Activated CD8-positive, alpha-beta memory T cell treated with anti-CD3 and anti-CD28 coated beads for 48 hours (primary cell): Measurements from ENCODE around the gene CLHC1.
"Not testable (repeated sequence)": the region's sequence is repeated elsewhere in the genome, so short reads cannot be mapped to it uniquely, and the experiment has no call there.

Experiments
- DNase-seq, 3 experiments: peaks; one replicate each; pipeline ENCODE4 v3.0.0-alpha.2; 2020; ENCODE audit warnings: low read depth in 2 of 3, low spot score in 2 of 3

Gene CLHC1

DNA sequence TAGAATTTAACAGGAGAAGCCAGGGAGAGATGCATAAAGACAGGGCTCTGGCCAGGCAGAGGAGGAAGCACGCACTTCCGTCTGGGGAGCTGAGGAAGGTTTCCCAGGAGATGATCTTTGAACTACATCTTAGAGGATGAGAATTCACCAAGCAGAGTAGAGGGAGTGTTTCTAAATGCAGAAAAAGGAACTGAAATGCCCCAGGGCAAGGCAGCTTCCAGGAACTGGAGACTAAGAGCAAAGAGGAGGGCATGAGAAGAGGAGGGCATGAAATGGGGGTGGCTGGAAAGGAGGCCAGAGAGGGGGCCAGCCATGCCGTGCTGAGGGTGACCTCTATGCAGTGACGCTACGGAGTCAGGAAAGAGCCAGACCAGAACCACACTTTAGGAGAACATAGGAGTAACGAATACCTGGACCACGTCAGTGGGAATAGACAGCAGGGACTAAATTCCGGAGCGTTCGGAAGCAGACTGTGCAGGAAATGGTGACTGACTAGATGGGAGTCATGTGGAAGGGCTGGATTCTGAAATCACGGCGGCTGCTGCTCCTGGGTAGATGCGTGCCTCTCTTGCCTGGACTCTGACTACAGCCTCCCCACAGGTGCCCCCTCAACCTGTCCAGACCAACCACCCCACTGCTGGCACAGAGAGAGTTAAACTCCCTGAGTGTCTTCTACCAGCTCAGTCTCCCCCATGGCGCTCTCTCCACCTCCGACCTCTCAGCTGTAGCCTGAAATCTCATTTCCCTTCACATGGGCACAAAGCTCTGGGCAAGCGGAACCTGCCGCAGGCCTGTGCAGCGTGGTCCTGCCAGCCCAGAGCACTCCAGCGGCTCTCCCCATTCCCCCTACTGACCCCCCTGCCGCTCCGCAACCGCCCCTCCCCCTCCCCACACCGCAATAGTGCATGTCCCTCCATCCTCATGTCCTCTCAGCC lies 94.8 kb downstream of the CLHC1 start:
- DNase-seq = no peak

- DNase-seq = no peak
Observed at GRCh38 chr2:55136138-55136541, 96.0 kb downstream of the CLHC1 start.

DNA sequence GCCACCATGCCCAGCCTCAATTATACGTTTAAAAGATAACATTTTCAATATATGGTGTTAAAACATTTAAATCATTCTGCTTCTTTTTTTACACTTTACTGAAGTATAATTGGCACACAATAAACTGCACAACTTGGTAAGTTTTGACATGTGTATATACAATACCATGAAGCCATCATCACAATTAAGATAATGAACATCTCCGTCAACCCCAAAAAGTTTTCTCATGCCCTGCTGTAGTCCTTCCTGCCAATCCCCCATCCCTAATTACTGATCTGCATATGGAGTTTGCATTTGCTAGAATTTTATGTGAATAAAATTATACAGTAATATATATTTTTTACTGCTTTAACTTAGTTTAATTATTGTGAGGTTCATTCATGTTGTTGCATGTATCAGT lies 96.6 kb downstream of the CLHC1 start:
- DNase-seq = no peak

DNA sequence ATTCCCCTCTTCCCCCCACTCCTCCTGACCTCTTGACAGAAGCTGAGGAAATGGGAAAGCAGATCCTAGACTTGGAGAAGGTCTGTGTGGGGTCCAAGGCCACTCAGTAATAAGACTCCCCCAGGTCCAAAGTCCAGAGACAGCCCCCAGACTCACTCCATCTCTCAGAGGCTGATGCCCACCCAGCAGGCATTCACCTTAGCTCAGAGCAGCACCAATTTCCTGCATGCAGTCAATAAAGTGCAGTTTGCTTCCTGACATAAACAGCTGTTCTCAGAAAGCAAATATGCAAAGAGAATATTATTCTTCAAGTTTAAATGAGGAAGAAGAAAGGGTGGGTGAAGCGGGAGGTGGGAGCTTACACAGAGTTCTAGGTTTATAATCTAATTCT lies 97.8 kb downstream of the CLHC1 start:
- no peak for DNase-seq

- DNase-seq = peak in 2 of 3 experiments; percentile 3 to 4
Observed at GRCh38 chr2:55133467-55134315, 98.4 kb downstream of the CLHC1 start.

DNA sequence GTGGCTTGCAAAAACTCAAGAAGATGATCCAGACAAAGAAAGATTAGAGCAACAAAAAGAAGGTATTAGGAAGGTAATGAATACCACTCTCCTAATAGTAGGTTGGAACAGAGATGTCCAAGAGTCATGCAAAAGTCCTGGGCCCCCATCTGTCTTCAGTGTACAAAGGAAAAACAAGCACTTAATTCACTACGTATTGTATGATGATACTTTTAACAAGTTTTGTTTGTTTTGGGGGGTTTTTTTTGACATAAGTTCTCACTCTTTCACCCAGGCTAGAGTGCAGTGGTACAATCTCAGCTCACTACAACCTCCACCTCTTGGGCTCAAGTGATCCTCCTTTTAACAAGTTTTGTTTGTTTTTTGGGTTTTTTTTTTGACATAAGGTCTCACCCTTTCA lies 101.2 kb downstream of the CLHC1 start:
- DNase-seq = no peak

- DNase-seq = not testable (repeated sequence)
Observed at GRCh38 chr2:55126643-55127042, 105.5 kb downstream of the CLHC1 start.
